GM10266 (cell line): Measurements from ENCODE around the gene CDK6.

Experiments
- DNase-seq: peaks from one replicate; pipeline ENCODE4 v3.0.0; 2012; ENCODE audit errors: extremely low spot score
- CTCF ChIP-seq: IDR thresholded peaks from 2 replicates; pipeline ENCODE4 v1.5.1; 2012; ENCODE audit warnings: mild to moderate bottlenecking, low read depth; ENCODE audit not compliant: control insufficient read depth, insufficient read depth; ENCODE audit errors: missing control alignments

CDK6 gene

GRCh38 chr7:92635538-92635937, 200.8 kb downstream of the CDK6 start:
- no peak for TF ChIP-seq CTCF
- DNase-seq, result no peak

GRCh38 chr7:92634924-92635519, 201.4 kb downstream of the CDK6 start:
- no peak for TF ChIP-seq CTCF
- no peak for DNase-seq

GRCh38 chr7:92634205-92634604, 202.2 kb downstream of the CDK6 start:
- no peak for TF ChIP-seq CTCF
- no peak for DNase-seq

GRCh38 chr7:92633211-92633906, 203.0 kb downstream of the CDK6 start:
- TF ChIP-seq CTCF, result no peak
- no peak for DNase-seq

- DNase-seq, result no peak
- TF ChIP-seq CTCF, result no peak
These were observed 203.6 kb downstream of the CDK6 start for GRCh38 chr7:92632791-92633190.

- TF ChIP-seq CTCF, result no peak
- DNase-seq, result no peak
These were observed 204.4 kb downstream of the CDK6 start for GRCh38 chr7:92631850-92632487.

GRCh38 chr7:92631067-92631849, 205.1 kb downstream of the CDK6 start:
- no peak for TF ChIP-seq CTCF
- peak; percentile 21 for DNase-seq
